RWPE2 (cell line): ENCODE measurements around the gene ZNF883.

Experiments
- ATAC-seq: fragments of 200-7000 bp; cut with Tn5 transposase; 3 replicates; pipeline ENCODE4 v1.9.1; 2021; ENCODE audit warnings: low read depth
- DNase-seq: peaks from one replicate; pipeline ENCODE4 v3.0.0-alpha.2; 2020; ENCODE audit warnings: low spot score
- H3K27ac ChIP-seq: fragments of 450-650 bp; 2 replicates; pipeline ENCODE4 v1.5.1; 2017; ENCODE audit warnings: mild to moderate bottlenecking; ENCODE audit not compliant: poor library complexity, severe bottlenecking
- H3K27me3 ChIP-seq: fragments of 250-450 bp; sonication (Bioruptor Pico); 2 replicates; pipeline ENCODE4 v1.5.1; 2021; ENCODE audit warnings: mild to moderate bottlenecking, moderate library complexity; ENCODE audit not compliant: insufficient read depth, poor library complexity, severe bottlenecking
- H3K36me3 ChIP-seq: fragments of 250-450 bp; sonication (Bioruptor Pico); 2 replicates; pipeline ENCODE4 v1.5.1; 2020; ENCODE audit warnings: low read depth, mild to moderate bottlenecking, moderate library complexity
- H3K4me1 ChIP-seq: fragments of 250-450 bp; sonication (Bioruptor Pico); 2 replicates; pipeline ENCODE4 v1.5.1; 2021; ENCODE audit warnings: mild to moderate bottlenecking, moderate library complexity; ENCODE audit not compliant: insufficient read depth, poor library complexity, severe bottlenecking
- H3K4me3 ChIP-seq: fragments of 250-450 bp; sonication (Bioruptor Pico); 2 replicates; pipeline ENCODE4 v1.5.1; 2021; ENCODE audit warnings: mild to moderate bottlenecking, moderate library complexity; ENCODE audit not compliant: severe bottlenecking
- H3K9me3 ChIP-seq: fragments of 250-450 bp; sonication (Bioruptor Pico); 2 replicates; pipeline ENCODE4 v1.5.1; 2021; ENCODE audit warnings: mild to moderate bottlenecking, moderate library complexity; ENCODE audit not compliant: severe bottlenecking
- CTCF ChIP-seq: fragments of 450-650 bp; IDR thresholded peaks from one replicate; pipeline ENCODE4 v1.5.1; 2017; ENCODE audit warnings: mild to moderate bottlenecking, moderate library complexity; ENCODE audit not compliant: poor library complexity, severe bottlenecking

Gene ZNF883

DNA sequence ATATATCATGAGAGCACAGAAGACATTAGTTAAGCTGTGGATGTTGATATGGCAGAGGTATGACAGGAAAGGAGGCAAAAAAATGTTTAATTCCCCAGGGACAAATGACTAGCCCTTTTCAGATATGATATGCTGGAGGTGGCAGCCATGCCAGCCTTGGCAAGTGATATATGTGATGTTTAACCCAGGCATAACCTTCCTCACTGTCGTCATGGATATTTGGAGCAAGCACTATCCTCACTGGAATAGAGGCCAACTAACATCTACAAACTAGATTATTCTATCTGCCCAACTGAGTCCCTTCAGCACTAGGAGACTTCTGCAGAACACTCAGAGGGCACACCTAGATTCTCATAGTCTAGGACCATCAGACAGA lies 94.0 kb downstream of the ZNF883 start:
- Histone ChIP-seq H3K36me3 (no peaks in the 10 kb centered on the region), H3K27me3 (no peaks in the 10 kb centered on the region), H3K4me1 (no peaks in the 10 kb centered on the region), H3K9me3 (no peaks in the 10 kb centered on the region), H3K27ac (no peak overlapping the region), H3K4me3 (no peak overlapping the region)
- TF ChIP-seq CTCF = no peak
- 0 out of 3 replicates have a peak, but pooled peaks have one; percentile 12 for ATAC-seq
- DNase-seq = no peak

DNA sequence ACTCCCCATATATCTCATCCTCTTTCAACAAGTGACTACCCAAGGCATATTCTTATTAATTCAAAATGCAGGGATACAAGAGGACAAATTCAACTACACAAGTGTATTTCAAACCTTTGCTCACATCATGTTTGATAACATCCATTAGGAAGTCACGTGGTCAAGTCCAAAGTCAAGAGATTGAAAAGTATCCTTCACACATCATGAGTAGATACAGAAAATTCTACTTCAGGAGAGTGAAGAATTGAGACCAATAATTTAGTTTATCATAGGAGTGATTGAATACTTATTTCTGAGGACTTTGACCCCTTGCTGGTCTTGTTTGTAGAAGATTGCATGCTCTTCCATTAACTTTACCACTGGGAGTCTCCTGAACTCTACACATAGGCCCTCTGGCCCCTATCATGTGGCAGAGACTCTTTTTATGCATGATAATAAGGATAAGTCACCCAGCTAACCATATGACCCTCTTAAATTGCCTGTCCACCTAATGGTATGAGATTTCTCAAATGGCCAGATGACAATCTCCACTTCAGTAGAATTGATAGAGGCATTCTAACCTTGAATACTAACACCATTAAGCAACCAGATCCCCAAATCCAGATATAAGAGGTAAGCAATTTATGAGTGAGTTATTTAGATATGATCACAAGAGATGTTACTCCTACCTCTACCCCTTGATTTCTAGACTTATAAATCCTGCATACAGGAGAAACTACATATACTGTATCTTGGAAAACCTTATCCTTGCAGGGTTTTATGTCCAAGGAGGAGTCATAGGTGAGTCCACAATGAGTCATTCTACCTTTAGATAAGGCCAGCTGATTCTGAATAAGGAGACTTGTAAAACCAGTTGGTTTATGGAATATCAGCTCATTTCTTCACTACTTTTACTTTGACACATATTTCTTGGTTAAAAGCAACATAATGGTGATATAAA lies 94.7 kb downstream of the ZNF883 start:
- Histone ChIP-seq H3K4me3 (no peak overlapping the region), H3K9me3 (no peaks in the 10 kb centered on the region), H3K27me3 (no peaks in the 10 kb centered on the region), H3K27ac (no peak overlapping the region), H3K4me1 (no peaks in the 10 kb centered on the region), H3K36me3 (no peaks in the 10 kb centered on the region)
- no peak for TF ChIP-seq CTCF
- DNase-seq (no peak), ATAC-seq (peak; percentile 89)

GRCh38 chr9:112914524-112914923 lies 97.5 kb downstream of the ZNF883 start:
- TF ChIP-seq CTCF = no peak
- Histone ChIP-seq H3K4me3 (no peak overlapping the region), H3K4me1 (no peaks in the 10 kb centered on the region), H3K27me3 (peaks cover 4% of the 10 kb centered on the region), H3K27ac (no peak overlapping the region), H3K36me3 (no peaks in the 10 kb centered on the region), H3K9me3 (no peaks in the 10 kb centered on the region)
- DNase-seq (no peak), ATAC-seq (no peak)

DNA sequence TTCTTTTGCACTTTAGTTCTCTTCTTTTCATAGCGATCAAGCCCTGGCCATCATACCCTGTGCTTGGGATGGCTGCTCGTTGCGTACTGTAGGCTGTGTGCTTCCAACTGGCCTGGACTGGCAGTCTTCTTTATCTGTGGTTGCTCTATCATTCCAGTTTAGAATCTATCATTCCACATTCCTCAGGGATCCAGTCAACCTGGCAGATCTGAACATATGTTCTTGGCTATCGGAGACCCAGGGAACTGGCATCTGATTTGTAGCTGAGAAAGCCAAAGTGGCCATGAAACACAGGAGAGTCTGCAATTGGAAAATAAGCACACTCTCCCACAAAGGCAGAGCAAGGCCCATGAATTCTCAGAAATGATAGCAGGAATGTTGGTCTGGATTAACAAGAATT lies 98.7 kb downstream of the ZNF883 start:
- DNase-seq (no peak), ATAC-seq (no peak)
- H3K36me3 ChIP-seq = no peaks in the 10 kb centered on the region
- no peak overlapping the region for H3K4me3 ChIP-seq
- H3K27me3 ChIP-seq = peaks cover 4% of the 10 kb centered on the region
- no peaks in the 10 kb centered on the region for H3K4me1 ChIP-seq
- no peak overlapping the region for H3K27ac ChIP-seq
- H3K9me3 ChIP-seq = no peaks in the 10 kb centered on the region
- no peak for TF ChIP-seq CTCF

DNA sequence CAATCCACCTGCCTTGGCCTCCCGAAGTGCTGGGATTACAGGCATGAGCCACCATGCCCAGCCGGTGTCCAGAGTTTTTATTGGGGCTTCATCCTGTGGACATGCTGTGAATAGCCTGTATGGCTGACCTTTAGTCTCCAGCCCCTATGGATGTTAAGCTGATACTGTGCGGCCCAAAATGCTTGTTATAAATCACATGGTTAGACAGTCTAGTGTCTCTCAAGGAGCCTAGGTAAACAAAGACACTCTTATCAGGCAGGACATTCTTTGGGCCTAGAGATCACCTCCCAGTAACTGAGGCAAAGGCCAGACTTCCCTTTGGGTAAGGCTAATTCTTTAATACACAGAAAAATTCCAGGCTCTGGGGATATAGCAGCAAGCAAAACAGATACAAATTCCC lies 99.4 kb downstream of the ZNF883 start:
- DNase-seq (no peak), ATAC-seq (no peak)
- H3K27ac ChIP-seq = no peak overlapping the region
- no peak overlapping the region for H3K4me3 ChIP-seq
- peaks cover 4% of the 10 kb centered on the region for H3K27me3 ChIP-seq
- H3K9me3 ChIP-seq = no peaks in the 10 kb centered on the region
- no peak for TF ChIP-seq CTCF
- no peaks in the 10 kb centered on the region for H3K4me1 ChIP-seq
- H3K36me3 ChIP-seq = no peaks in the 10 kb centered on the region
